GM12872 (cell line): Measurements from ENCODE around the gene GRIA1.

Experiments
- CTCF ChIP-seq: IDR thresholded peaks from 3 replicates; pipeline ENCODE4 v1.5.1; 2011; ENCODE audit warnings: low read depth, mild to moderate bottlenecking, low read length, moderate library complexity; ENCODE audit not compliant: insufficient read depth

Gene GRIA1

DNA sequence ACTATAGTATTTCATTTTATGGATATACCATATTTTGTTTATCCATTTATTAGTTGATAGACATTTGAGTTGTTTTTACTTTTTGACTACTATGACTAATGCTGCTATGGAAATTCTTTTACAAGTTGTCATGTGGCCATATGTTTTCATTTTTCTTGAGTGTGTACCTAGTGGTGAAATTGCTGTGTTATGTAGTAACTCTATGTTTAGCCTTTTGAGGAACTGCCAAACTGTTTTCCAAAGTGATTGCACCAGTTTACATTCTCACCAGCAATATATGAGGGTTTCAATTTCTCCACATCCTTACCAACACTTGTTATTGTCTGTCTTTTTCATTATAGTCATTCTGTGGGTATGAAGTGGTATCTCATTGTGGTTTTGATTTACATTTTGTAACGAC is 75.4 kb downstream of the GRIA1 start:
- TF ChIP-seq CTCF, result no peak

- TF ChIP-seq CTCF, result no peak
Measured at GRCh38 chr5:153569036-153569435, 78.6 kb downstream of the GRIA1 start.

- TF ChIP-seq CTCF, result no peak
Measured at GRCh38 chr5:153571162-153571561, 80.7 kb downstream of the GRIA1 start.

GRCh38 chr5:153572411-153573145 is 82.1 kb downstream of the GRIA1 start:
- TF ChIP-seq CTCF, result no peak

GRCh38 chr5:153573326-153574033 is 83.0 kb downstream of the GRIA1 start:
- TF ChIP-seq CTCF, result no peak

GRCh38 chr5:153584126-153584959 is 93.9 kb downstream of the GRIA1 start:
- no peak for TF ChIP-seq CTCF

GRCh38 chr5:153584960-153585359 is 94.5 kb downstream of the GRIA1 start:
- no peak for TF ChIP-seq CTCF
